ENCODE data around the gene RFTN1.

RFTN1 gene

GRCh38 chr3:16439163-16439847 is 74.2 kb downstream of the RFTN1 start:
- DNase-seq (ENCODE audit: low read depth in 2 of 2, low spot score in 1 of 2): no peak

GRCh38 chr3:16437640-16438039 is 75.9 kb downstream of the RFTN1 start:
- DNase-seq (ENCODE audit: low read depth in 2 of 2, low spot score in 1 of 2): no peak

- DNase-seq (ENCODE audit: low read depth in 2 of 2, low spot score in 1 of 2): no peak
Measured at GRCh38 chr3:16433701-16434151, 79.8 kb downstream of the RFTN1 start.

GRCh38 chr3:16432714-16433113 is 80.8 kb downstream of the RFTN1 start:
- no peak for DNase-seq (ENCODE audit: low read depth in 2 of 2, low spot score in 1 of 2)

- no peak for DNase-seq (ENCODE audit: low read depth in 2 of 2, low spot score in 1 of 2)
Measured at GRCh38 chr3:16430717-16431630, 82.5 kb downstream of the RFTN1 start.

GRCh38 chr3:16429086-16429485 is 84.4 kb downstream of the RFTN1 start:
- no peak for DNase-seq (ENCODE audit: low read depth in 2 of 2, low spot score in 1 of 2)

- DNase-seq (ENCODE audit: low read depth in 2 of 2, low spot score in 1 of 2): no peak
Measured at GRCh38 chr3:16428612-16429011, 84.9 kb downstream of the RFTN1 start.

- DNase-seq (ENCODE audit: low read depth in 2 of 2, low spot score in 1 of 2): no peak
Measured at GRCh38 chr3:16427103-16427965, 86.2 kb downstream of the RFTN1 start.

- DNase-seq (ENCODE audit: low read depth in 2 of 2, low spot score in 1 of 2): no peak
Measured at GRCh38 chr3:16426665-16427064, 86.8 kb downstream of the RFTN1 start.

GRCh38 chr3:16426029-16426400 is 87.5 kb downstream of the RFTN1 start:
- no peak for DNase-seq (ENCODE audit: low read depth in 2 of 2, low spot score in 1 of 2)

- no peak for DNase-seq (ENCODE audit: low read depth in 2 of 2, low spot score in 1 of 2)
Measured at GRCh38 chr3:16425398-16426028, 88.0 kb downstream of the RFTN1 start.

GRCh38 chr3:16423947-16424673 is 89.4 kb downstream of the RFTN1 start:
- no peak for DNase-seq (ENCODE audit: low read depth in 2 of 2, low spot score in 1 of 2)

GRCh38 chr3:16423298-16423697 is 90.2 kb downstream of the RFTN1 start:
- no peak for DNase-seq (ENCODE audit: low read depth in 2 of 2, low spot score in 1 of 2)

GRCh38 chr3:16419640-16420241 is 93.8 kb downstream of the RFTN1 start:
- DNase-seq (ENCODE audit: low read depth in 2 of 2, low spot score in 1 of 2): no peak

- DNase-seq (ENCODE audit: low read depth in 2 of 2, low spot score in 1 of 2): no peak
Measured at GRCh38 chr3:16417945-16418739, 95.4 kb downstream of the RFTN1 start.

GRCh38 chr3:16415911-16416476 is 97.5 kb downstream of the RFTN1 start:
- DNase-seq (ENCODE audit: low read depth in 2 of 2, low spot score in 1 of 2): no peak

- no peak for DNase-seq (ENCODE audit: low read depth in 2 of 2, low spot score in 1 of 2)
Measured at GRCh38 chr3:16413321-16413720, 100.2 kb downstream of the RFTN1 start.

- DNase-seq (ENCODE audit: low read depth in 2 of 2, low spot score in 1 of 2): no peak
Measured at GRCh38 chr3:16412192-16412800, 101.2 kb downstream of the RFTN1 start.
